A673 (cell line): ENCODE measurements around the gene ANKRD40. TPM values are rescaled to one million over a fixed set of nuclear protein-coding genes. Genes with fewer than 3 reads are reported as not detected.

Experiments
- BruUV-seq: library from RNA; stranded (reverse); fragments of 400-500 nt; replicated peaks from 2 replicates; lab custom pipeline; 2021; lab: Mats Ljungman, UMichigan
- CTCF ChIA-PET: fragments of 300-600 bp; sonication (Branson Sonifier 250); formaldehyde crosslinking; loops from one replicate; lab custom pipeline; 2022; ENCODE audit warnings: antibody characterized with exemption; lab: Charles Lee
- POLR2A ChIA-PET: fragments of 300-600 bp; sonication (Branson Sonifier 250); formaldehyde crosslinking; loops from one replicate; lab custom pipeline; 2022; ENCODE audit warnings: antibody characterized with exemption; ENCODE audit not compliant: low non-redundant PET; lab: Charles Lee
- DNase-seq: peaks from one replicate; pipeline ENCODE4 v3.0.0-alpha.2; 2015; ENCODE audit warnings: low spot score
- H3K27ac ChIP-seq: fragments of 200-600 bp; sonication (generic); 2 replicates; pipeline ENCODE4 v1.5.1; 2016; ENCODE audit warnings: mixed run types, low read depth, mild to moderate bottlenecking, mixed read lengths, antibody characterized with exemption, low read length; ENCODE audit not compliant: poor library complexity, severe bottlenecking
- H3K27me3 ChIP-seq: fragments of 200-600 bp; sonication (generic); replicated peaks from 2 replicates; pipeline ENCODE4 v1.6.1; 2017; ENCODE audit warnings: mixed run types, low read depth, mild to moderate bottlenecking, mixed read lengths, antibody characterized with exemption, low read length; ENCODE audit not compliant: insufficient read depth, poor library complexity
- H3K36me3 ChIP-seq: fragments of 200-600 bp; sonication (generic); 2 replicates; pipeline ENCODE4 v1.6.1; 2016; ENCODE audit warnings: mixed run types, mild to moderate bottlenecking, mixed read lengths, antibody characterized with exemption, low read length; ENCODE audit not compliant: insufficient read depth, poor library complexity, severe bottlenecking
- H3K4me1 ChIP-seq: fragments of 200-600 bp; sonication (generic); 2 replicates; pipeline ENCODE4 v1.6.1; 2017; ENCODE audit warnings: mixed run types, mild to moderate bottlenecking, mixed read lengths, antibody characterized with exemption, low read length; ENCODE audit not compliant: insufficient read depth, poor library complexity, severe bottlenecking
- H3K4me3 ChIP-seq: fragments of 200-600 bp; sonication (generic); 2 replicates; pipeline ENCODE4 v1.5.1; 2016; ENCODE audit warnings: low read depth, mixed run types, mild to moderate bottlenecking, mixed read lengths, low read length; ENCODE audit not compliant: poor library complexity, severe bottlenecking
- H3K9me3 ChIP-seq: fragments of 200-600 bp; sonication (generic); 2 replicates; pipeline ENCODE4 v1.6.1; 2016; ENCODE audit warnings: mixed run types, low read depth, mild to moderate bottlenecking, mixed read lengths, antibody characterized with exemption, low read length; ENCODE audit not compliant: poor library complexity, severe bottlenecking
- EZH2 ChIP-seq: fragments of 200-600 bp; sonication (generic); IDR thresholded peaks from 2 replicates; pipeline ENCODE4 v1.6.1; 2017; ENCODE audit warnings: borderline replicate concordance, low read depth, mild to moderate bottlenecking, mixed read lengths, antibody characterized with exemption, low read length; ENCODE audit not compliant: poor library complexity, severe bottlenecking
- intact Hi-C: fragments of 100-400 bp; cut with micrococcal nuclease; formaldehyde crosslinking; loops from one replicate; pipeline ENCODE4 v1.10.0; 2022; ENCODE audit not compliant: unreplicated experiment
- total RNA-seq: library from RNA; stranded (reverse); gene quantifications from 2 replicates; pipeline ENCODE4 v1.2.3, GENCODE V29; 2021
- TF ChIP-seq, protein P1 (sequence below): fragments of 300-800, 200-600 bp; sonication (generic); conservative IDR thresholded peaks from 2 replicates; pipeline ENCODE4 v1.5.1; 2017; ENCODE audit warnings: low read depth, mild to moderate bottlenecking, antibody characterized with exemption, low read length, moderate library complexity, mixed read lengths

Gene ANKRD40
- total RNA-seq, 1 experiment from 2014 or later = 54.2 TPM

DNA sequence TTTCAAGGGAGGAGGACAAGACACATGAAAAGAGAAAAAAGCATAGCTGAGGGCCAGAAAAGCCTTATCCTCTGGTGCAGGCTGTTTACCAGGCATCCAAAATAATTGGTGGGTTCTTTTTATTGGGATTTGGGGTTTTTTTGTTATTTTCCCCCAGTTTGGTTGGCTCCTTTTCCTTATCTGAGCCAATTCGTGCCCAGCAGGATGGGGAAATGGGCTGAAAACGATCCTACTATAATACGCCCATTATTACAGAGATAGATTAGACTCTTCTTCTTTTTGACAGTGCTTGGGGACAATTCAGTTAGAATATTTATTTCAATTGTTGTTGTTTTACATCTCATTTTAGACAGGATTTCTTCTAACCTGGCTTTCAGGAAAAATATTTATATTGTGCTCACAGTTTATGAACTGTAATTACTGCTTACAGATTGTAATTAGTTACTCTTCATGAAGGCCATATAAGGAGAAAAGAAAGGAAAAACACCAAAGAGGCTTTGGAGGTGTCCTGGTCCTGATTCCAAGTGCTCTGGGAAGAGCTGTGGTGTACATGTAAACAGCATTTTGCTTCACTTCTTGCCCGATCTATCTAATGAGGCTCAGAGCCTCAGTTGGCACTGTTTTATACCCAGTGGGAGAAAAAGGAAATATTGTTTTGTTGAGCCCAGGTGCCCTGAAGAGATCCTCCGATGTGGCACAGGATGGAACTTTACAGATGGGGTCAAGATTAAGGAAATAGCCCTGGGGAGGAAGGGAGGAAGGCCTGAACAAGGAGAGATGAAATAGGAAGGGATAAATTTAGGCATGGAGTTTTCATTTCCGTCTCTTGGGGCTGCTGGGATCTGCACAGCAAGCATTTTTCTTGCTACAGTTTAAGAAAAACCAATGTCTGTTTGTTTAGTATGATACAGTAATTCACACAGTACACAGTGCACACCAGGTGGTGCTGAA lies 611 bp upstream of the ANKRD40 start:
- no peak for TF ChIP-seq EZH2
- TF ChIP-seq, protein P1, sequence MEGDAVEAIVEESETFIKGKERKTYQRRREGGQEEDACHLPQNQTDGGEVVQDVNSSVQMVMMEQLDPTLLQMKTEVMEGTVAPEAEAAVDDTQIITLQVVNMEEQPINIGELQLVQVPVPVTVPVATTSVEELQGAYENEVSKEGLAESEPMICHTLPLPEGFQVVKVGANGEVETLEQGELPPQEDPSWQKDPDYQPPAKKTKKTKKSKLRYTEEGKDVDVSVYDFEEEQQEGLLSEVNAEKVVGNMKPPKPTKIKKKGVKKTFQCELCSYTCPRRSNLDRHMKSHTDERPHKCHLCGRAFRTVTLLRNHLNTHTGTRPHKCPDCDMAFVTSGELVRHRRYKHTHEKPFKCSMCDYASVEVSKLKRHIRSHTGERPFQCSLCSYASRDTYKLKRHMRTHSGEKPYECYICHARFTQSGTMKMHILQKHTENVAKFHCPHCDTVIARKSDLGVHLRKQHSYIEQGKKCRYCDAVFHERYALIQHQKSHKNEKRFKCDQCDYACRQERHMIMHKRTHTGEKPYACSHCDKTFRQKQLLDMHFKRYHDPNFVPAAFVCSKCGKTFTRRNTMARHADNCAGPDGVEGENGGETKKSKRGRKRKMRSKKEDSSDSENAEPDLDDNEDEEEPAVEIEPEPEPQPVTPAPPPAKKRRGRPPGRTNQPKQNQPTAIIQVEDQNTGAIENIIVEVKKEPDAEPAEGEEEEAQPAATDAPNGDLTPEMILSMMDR = no peak
- CTCF ChIA-PET = no interaction called here
- DNase-seq = no peak
- POLR2A ChIA-PET = interaction anchor here (0.6 to 1.1 kb wide), 4 partner anchors 9 to 1877 kb away, joined by 3 to 12 read pairs (median 3); partner anchors contain the start of genes LUC7L3 and TOB1
- H3K9me3 ChIP-seq = no peaks in the 10 kb centered on the region
- BruUV-seq = TSS peak; percentile 99
- intact Hi-C loops = no loop called here
- no peaks in the 10 kb centered on the region for H3K27me3 ChIP-seq
- H3K36me3 ChIP-seq = no peaks in the 10 kb centered on the region
- H3K4me1 ChIP-seq = peaks cover 6% of the 10 kb centered on the region
- H3K27ac ChIP-seq = peak overlapping the region; percentile 87
- H3K4me3 ChIP-seq = peak overlapping the region; percentile 66

GRCh38 chr17:50703162-50703561 lies 4.6 kb downstream of the ANKRD40 start:
- TF ChIP-seq, protein P1 = no peak
- TF ChIP-seq EZH2 = no peak
- H3K4me3 ChIP-seq = no peak overlapping the region
- H3K9me3 ChIP-seq = no peaks in the 10 kb centered on the region
- no peaks in the 10 kb centered on the region for H3K4me1 ChIP-seq
- no peak for DNase-seq
- POLR2A ChIA-PET = no interaction called here
- H3K36me3 ChIP-seq = peaks cover 38% of the 10 kb centered on the region
- intact Hi-C loops = no loop called here
- TSS peak; percentile 2 for BruUV-seq
- H3K27ac ChIP-seq = no peak overlapping the region
- no peaks in the 10 kb centered on the region for H3K27me3 ChIP-seq
- CTCF ChIA-PET = no interaction called here

DNA sequence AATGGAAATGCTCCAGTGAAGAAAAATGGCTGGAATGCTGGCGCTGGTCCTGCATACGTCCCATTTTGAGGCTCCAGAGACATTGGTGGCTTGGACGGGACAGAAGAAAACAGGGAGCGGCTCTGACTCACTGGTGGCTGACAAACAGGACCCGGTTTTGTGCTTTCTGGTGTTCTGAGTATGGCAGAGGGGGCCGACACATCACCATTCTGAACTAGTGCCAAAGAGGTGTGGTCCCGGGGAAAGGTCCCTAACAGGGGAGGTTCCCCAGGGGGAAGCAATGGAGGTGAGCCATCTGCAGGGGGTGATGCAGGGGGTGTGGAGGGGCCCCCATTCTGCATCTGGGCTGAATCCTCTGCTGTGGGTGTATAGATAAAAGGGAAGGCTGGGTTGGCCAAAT lies 8.3 kb downstream of the ANKRD40 start:
- intact Hi-C loops = no loop called here
- Histone ChIP-seq H3K9me3 (no peaks in the 10 kb centered on the region), H3K4me3 (no peak overlapping the region), H3K4me1 (no peaks in the 10 kb centered on the region), H3K27me3 (no peaks in the 10 kb centered on the region), H3K36me3 (peaks cover 75% of the 10 kb centered on the region), H3K27ac (no peak overlapping the region)
- no TSS peak for BruUV-seq
- TF ChIP-seq, protein P1 = no peak
- TF ChIP-seq EZH2 = no peak
- no peak for DNase-seq
- ChIA-PET POLR2A (no interaction called here), CTCF (no interaction called here)
